GM12891 (cell line): ENCODE measurements around the gene WSB2. TPM values are rescaled to one million over a fixed set of nuclear protein-coding genes. Genes with fewer than 3 reads are reported as not detected.

Source experiments
- DNase-seq: peaks from one replicate; pipeline ENCODE4 v3.0.0; 2011; ENCODE audit warnings: low spot score; ENCODE audit not compliant: insufficient read length
- FAIRE-seq: peaks from 2 replicates; lab custom pipeline; 2011; peaks lifted over from hg19 to GRCh38; lab: Jason Lieb, UNC
- PAX5 ChIP-seq: IDR thresholded peaks from 2 replicates; pipeline ENCODE4 v1.6.1; 2011; ENCODE audit warnings: low read length, moderate library complexity, mild to moderate bottlenecking; ENCODE audit not compliant: insufficient read depth, severe bottlenecking
- POLR2A ChIP-seq: IDR thresholded peaks from 2 replicates; pipeline ENCODE4 v1.6.1; 2011; ENCODE audit warnings: low read depth, low read length, control low read depth
- POLR2AphosphoS5 ChIP-seq: IDR thresholded peaks from 2 replicates; pipeline ENCODE4 v1.6.1; 2011; ENCODE audit warnings: low read depth, low read length, control low read depth
- POU2F2 ChIP-seq: IDR thresholded peaks from 2 replicates; pipeline ENCODE4 v1.6.1; 2011; ENCODE audit warnings: low read depth, mild to moderate bottlenecking, control low read depth, low read length, moderate library complexity
- SPI1 ChIP-seq: IDR thresholded peaks from 2 replicates; pipeline ENCODE4 v1.6.1; 2011; ENCODE audit warnings: low read depth, low read length, control low read depth
- TAF1 ChIP-seq: IDR thresholded peaks from 2 replicates; pipeline ENCODE4 v1.6.1; 2011; ENCODE audit warnings: low read depth, low read length, control low read depth
- polyA plus RNA-seq: library from polyadenylated mRNA; unstranded; fragments of >200 nt; gene quantifications from one replicate; pipeline ENCODE4 v1.2.1, GENCODE V29; 2012; ENCODE audit warnings: low read depth, missing spikeins, inconsistent platforms; ENCODE audit not compliant: missing spikeins

The WSB2 gene
- polyA plus RNA-seq: 38.5 TPM

GRCh38 chr12:118061011-118061872 is at the start of gene WSB2:
TSS of gene WSB2 (minus strand) at chr12:118061179. CDS start at chr12:118061048, 131 bp downstream.
- DNase-seq (peak; percentile 40), FAIRE-seq (no peak)
- TF ChIP-seq POLR2AphosphoS5 (no peak), TAF1 (no peak; the same call in 1 of the 2 replicates), SPI1 (no peak), POLR2A (no peak), PAX5 (no peak), POU2F2 (no peak)

- no peak for FAIRE-seq
- no peak for TF ChIP-seq POLR2AphosphoS5
- no peak for TF ChIP-seq PAX5
- no peak for TF ChIP-seq POU2F2
- no peak for TF ChIP-seq SPI1
- no peak for TF ChIP-seq TAF1
- no peak for DNase-seq
Observed at GRCh38 chr12:118109088-118109487, 48.1 kb upstream of the WSB2 start.

GRCh38 chr12:118107694-118108093 is 46.7 kb upstream of the WSB2 start:
- FAIRE-seq (no peak), DNase-seq (no peak)
- TF ChIP-seq SPI1: no peak
- no peak for TF ChIP-seq PAX5
- TF ChIP-seq POLR2A: no peak
- no peak for TF ChIP-seq POU2F2
- no peak for TF ChIP-seq POLR2AphosphoS5
- TF ChIP-seq TAF1: no peak

- TF ChIP-seq PAX5 (no peak), POU2F2 (no peak), TAF1 (no peak), SPI1 (no peak), POLR2AphosphoS5 (no peak), POLR2A (no peak)
- no peak for FAIRE-seq
- no peak for DNase-seq
Observed at GRCh38 chr12:118107011-118107410, 46.0 kb upstream of the WSB2 start.

- no peak for TF ChIP-seq POU2F2
- TF ChIP-seq TAF1: no peak
- no peak for TF ChIP-seq POLR2A
- no peak for TF ChIP-seq PAX5
- no peak for TF ChIP-seq POLR2AphosphoS5
- no peak for TF ChIP-seq SPI1
- no peak for FAIRE-seq
- peak; percentile 49 for DNase-seq
Observed at GRCh38 chr12:118103601-118104382, 42.8 kb upstream of the WSB2 start, which contains the start of gene VSIG10. TSS of gene VSIG10 (minus strand) at chr12:118104011. CDS start at chr12:118103671, 340 bp downstream.

GRCh38 chr12:118103201-118103600 is 42.2 kb upstream of the WSB2 start:
- no peak for FAIRE-seq
- no peak for TF ChIP-seq POLR2A
- TF ChIP-seq TAF1: no peak
- no peak for TF ChIP-seq POU2F2
- DNase-seq: no peak

GRCh38 chr12:118102609-118103008 is 41.6 kb upstream of the WSB2 start:
- FAIRE-seq (no peak), DNase-seq (no peak)
- no peak for TF ChIP-seq PAX5
- no peak for TF ChIP-seq POU2F2
- no peak for TF ChIP-seq TAF1
- TF ChIP-seq SPI1: no peak
- TF ChIP-seq POLR2A: no peak
- TF ChIP-seq POLR2AphosphoS5: no peak

GRCh38 chr12:118102070-118102469 is 41.1 kb upstream of the WSB2 start:
- no peak for FAIRE-seq
- no peak for TF ChIP-seq POLR2AphosphoS5
- no peak for TF ChIP-seq POLR2A
- TF ChIP-seq PAX5: no peak
- no peak for TF ChIP-seq POU2F2
- TF ChIP-seq SPI1: no peak
- TF ChIP-seq TAF1: no peak

GRCh38 chr12:118101051-118101450 is 40.1 kb upstream of the WSB2 start:
- no peak for FAIRE-seq
- TF ChIP-seq SPI1 (no peak), POU2F2 (no peak), TAF1 (no peak), POLR2A (no peak), POLR2AphosphoS5 (no peak), PAX5 (no peak)
- DNase-seq: no peak

More at GRCh38 chr12:118102070-118102469, 41.1 kb upstream of the WSB2 start:
- no peak for DNase-seq
